Gastrocnemius medialis (tissue), 4 donors: ENCODE measurements around the gene NTS.

Experiments
- POLR2A ChIP-seq, 2 donors: fragments of 450-650 bp; IDR thresholded peaks; one replicate each; pipeline ENCODE4 v1.6.1; 2017; ENCODE audit warnings: antibody characterized with exemption in 2 of 2, mild to moderate bottlenecking in 2 of 2, moderate library complexity in 2 of 2
- TF ChIP-seq, protein P1 (sequence below), 5 experiments: fragments of 450-650 bp in 3 of 5; fragments of 200-600 bp in 2 of 5; sonication (generic) in 2 of 5; IDR thresholded peaks in 4 of 5; conservative IDR thresholded peaks in 1 of 5; 1 replicate in 4 of 5; 2 replicates in 1 of 5; pipeline ENCODE4 v1.5.1; 2016 to 2019; ENCODE audit warnings: antibody characterized with exemption in 5 of 5, mild to moderate bottlenecking in 3 of 5, moderate library complexity in 3 of 5

DNA sequence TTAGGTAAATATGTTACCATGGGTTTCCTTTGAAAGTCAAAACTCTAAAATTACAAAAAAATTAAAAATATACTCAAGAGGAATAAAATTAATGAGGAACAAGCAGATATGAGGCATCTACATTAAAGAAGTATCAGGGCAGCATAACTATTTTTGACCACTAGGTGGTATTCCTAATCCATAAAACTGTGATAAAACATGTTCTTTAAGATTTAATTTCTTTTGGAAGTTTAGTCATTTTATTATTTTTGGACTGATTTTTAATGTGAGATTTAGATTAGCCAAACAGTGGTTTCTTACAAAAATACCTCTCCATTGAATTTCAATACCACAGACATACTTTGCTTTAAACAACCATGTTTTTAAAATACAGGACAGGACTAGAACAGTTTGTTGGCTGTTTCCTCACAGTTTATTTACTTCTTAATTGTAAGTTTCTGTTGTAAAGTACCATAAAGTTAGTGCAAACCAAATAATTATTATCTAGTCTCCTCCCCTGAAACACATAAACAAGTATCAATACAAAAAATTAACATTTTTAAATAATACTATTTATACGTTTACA is 49.8 kb downstream of the NTS start:
- no peak for TF ChIP-seq POLR2A (IDR thresholded peaks at IDR 0.05)
- TF ChIP-seq, protein P1, sequence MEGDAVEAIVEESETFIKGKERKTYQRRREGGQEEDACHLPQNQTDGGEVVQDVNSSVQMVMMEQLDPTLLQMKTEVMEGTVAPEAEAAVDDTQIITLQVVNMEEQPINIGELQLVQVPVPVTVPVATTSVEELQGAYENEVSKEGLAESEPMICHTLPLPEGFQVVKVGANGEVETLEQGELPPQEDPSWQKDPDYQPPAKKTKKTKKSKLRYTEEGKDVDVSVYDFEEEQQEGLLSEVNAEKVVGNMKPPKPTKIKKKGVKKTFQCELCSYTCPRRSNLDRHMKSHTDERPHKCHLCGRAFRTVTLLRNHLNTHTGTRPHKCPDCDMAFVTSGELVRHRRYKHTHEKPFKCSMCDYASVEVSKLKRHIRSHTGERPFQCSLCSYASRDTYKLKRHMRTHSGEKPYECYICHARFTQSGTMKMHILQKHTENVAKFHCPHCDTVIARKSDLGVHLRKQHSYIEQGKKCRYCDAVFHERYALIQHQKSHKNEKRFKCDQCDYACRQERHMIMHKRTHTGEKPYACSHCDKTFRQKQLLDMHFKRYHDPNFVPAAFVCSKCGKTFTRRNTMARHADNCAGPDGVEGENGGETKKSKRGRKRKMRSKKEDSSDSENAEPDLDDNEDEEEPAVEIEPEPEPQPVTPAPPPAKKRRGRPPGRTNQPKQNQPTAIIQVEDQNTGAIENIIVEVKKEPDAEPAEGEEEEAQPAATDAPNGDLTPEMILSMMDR (IDR thresholded peaks at IDR 0.05 in 4 of 5, conservative IDR thresholded peaks at IDR 0.05 in 1 of 5) = peak in 1 of 5 experiments; percentile 51
